Tibial nerve (tissue), 4 donors: ENCODE results near the gene LRRC56. TPM values are rescaled to one million over a fixed set of nuclear protein-coding genes. Genes with fewer than 3 reads are reported as not detected.

Source experiments
- DNase-seq, 2 donors: peaks; one replicate each; pipeline ENCODE4 v3.0.0-alpha.2; 2019; ENCODE audit warnings: low spot score in 2 of 2
- H3K27ac ChIP-seq, 4 donors: fragments of 200-600 bp; sonication (generic) in 3 of 4; one replicate each; pipeline ENCODE4 v1.5.1; 2017 to 2019; ENCODE audit warnings: mild to moderate bottlenecking in 1 of 4
- H3K27me3 ChIP-seq, 2 donors: fragments of 200-600 bp; sonication (generic) in 1 of 2; one replicate each; pipeline versions ENCODE4 v1.5.1 to v1.6.0; 2017 to 2019
- H3K36me3 ChIP-seq, 3 donors: fragments of 200-600 bp; sonication (generic); one replicate each; pipeline ENCODE4 v1.5.1; 2018 to 2019
- H3K4me1 ChIP-seq, 4 donors: fragments of 200-600 bp; sonication (generic) in 3 of 4; one replicate each; pipeline ENCODE4 v1.5.1; 2017 to 2019
- H3K4me3 ChIP-seq, 4 donors: fragments of 200-600 bp; sonication (generic) in 3 of 4; one replicate each; pipeline ENCODE4 v1.5.1; 2017 to 2019; ENCODE audit warnings: mild to moderate bottlenecking in 1 of 4, moderate library complexity in 1 of 4
- H3K9me3 ChIP-seq, 4 donors: fragments of 200-600 bp; sonication (generic) in 3 of 4; one replicate each; pipeline ENCODE4 v1.5.1; 2017 to 2019
- CTCF ChIP-seq, 5 experiments: fragments of 200-600 bp in 3 of 5; fragments of 450-650 bp in 2 of 5; sonication (generic) in 3 of 5; IDR thresholded peaks; one replicate each; pipeline ENCODE4 v1.5.1; 2016 to 2019; ENCODE audit warnings: antibody characterized with exemption in 5 of 5, mild to moderate bottlenecking in 3 of 5, moderate library complexity in 2 of 5
- EP300 ChIP-seq, 2 donors: sonication (generic); formaldehyde crosslinking; IDR thresholded peaks; one replicate each; pipeline ENCODE4 v1.6.1; 2017; ENCODE audit warnings: antibody characterized with exemption in 2 of 2, mild to moderate bottlenecking in 1 of 2
- POLR2A ChIP-seq, 2 donors: fragments of 450-650 bp; IDR thresholded peaks; one replicate each; pipeline ENCODE4 v1.6.1; 2017; ENCODE audit warnings: antibody characterized with exemption in 2 of 2, mild to moderate bottlenecking in 2 of 2, moderate library complexity in 2 of 2
- WGBS, 2 donors: methylation state at CpG; one replicate each; pipeline ENCODE4 v1.1.5; 2018; 5-methylcytosine and 5-hydroxymethylcytosine counted together
- total RNA-seq, 4 donors: library from RNA; depleted of rRNA; stranded (reverse); fragments of >200 nt; gene quantifications; one replicate each; pipeline ENCODE4 v1.1.0, GENCODE V29; 2016

The LRRC56 gene
- total RNA-seq, 4 donors from 2014 or later = 0.22 to 1.4 (median 0.60) TPM; not detected in 1

GRCh38 chr11:555227-555779, 18.0 kb downstream of the LRRC56 start:
- Histone ChIP-seq H3K4me1 (peaks cover 0 to 29% (median 15%) of the 10 kb centered on the region in 4 donors), H3K27me3 (peaks cover 0 to 88% of the 10 kb centered on the region in 2 donors), H3K9me3 (no peaks in the 10 kb centered on the region), H3K36me3 (peaks cover 0 to 5% (median 0%) of the 10 kb centered on the region in 3 donors), H3K4me3 (peak overlapping the region in 2 of 4 donors; percentile 32 to 36), H3K27ac (no peak overlapping the region)
- no peak for DNase-seq
- no peak for TF ChIP-seq CTCF (IDR thresholded peaks at IDR 0.05)
- TF ChIP-seq POLR2A (IDR thresholded peaks at IDR 0.05) = no peak
- TF ChIP-seq EP300 (IDR thresholded peaks at IDR 0.05) = no peak
- 0 to 1% methylated on average over 23 to 39 of the region's 57 CpGs for WGBS, 2 donors

GRCh38 chr11:555780-556661, 18.7 kb downstream of the LRRC56 start:
- H3K27ac ChIP-seq = no peak overlapping the region
- H3K27me3 ChIP-seq = peaks cover 0 to 85% of the 10 kb centered on the region in 2 donors
- WGBS, 2 donors = 5 to 11% methylated on average over 10 to 47 of the region's 104 CpGs
- no peak for TF ChIP-seq EP300 (IDR thresholded peaks at IDR 0.05)
- TF ChIP-seq POLR2A (IDR thresholded peaks at IDR 0.05) = no peak
- TF ChIP-seq CTCF (IDR thresholded peaks at IDR 0.05) = no peak
- peak overlapping the region in 2 of 4 donors; percentile 32 to 36 for H3K4me3 ChIP-seq
- H3K9me3 ChIP-seq = no peaks in the 10 kb centered on the region
- H3K36me3 ChIP-seq = no peaks in the 10 kb centered on the region
- H3K4me1 ChIP-seq = peaks cover 0 to 32% (median 16%) of the 10 kb centered on the region in 4 donors
- DNase-seq = no peak

- H3K27ac ChIP-seq = no peak overlapping the region
- H3K4me1 ChIP-seq = peaks cover 0 to 40% (median 19%) of the 10 kb centered on the region in 4 donors
- no peaks in the 10 kb centered on the region for H3K9me3 ChIP-seq
- no peaks in the 10 kb centered on the region for H3K36me3 ChIP-seq
- WGBS, 2 donors = 62 to 69% methylated on average over 16 to 22 of the region's 22 CpGs
- TF ChIP-seq CTCF (IDR thresholded peaks at IDR 0.05) = no peak
- TF ChIP-seq EP300 (IDR thresholded peaks at IDR 0.05) = no peak
- no peak for TF ChIP-seq POLR2A (IDR thresholded peaks at IDR 0.05)
- peaks cover 0 to 85% of the 10 kb centered on the region in 2 donors for H3K27me3 ChIP-seq
- DNase-seq = no peak
- H3K4me3 ChIP-seq = no peak overlapping the region
These were observed 19.4 kb downstream of the LRRC56 start for GRCh38 chr11:556662-557256.

- peaks cover 0 to 78% of the 10 kb centered on the region in 2 donors for H3K27me3 ChIP-seq
- no peak for DNase-seq
- WGBS, 2 donors = 77 to 93% methylated on average over 11 to 16 of the region's 24 CpGs
- H3K4me3 ChIP-seq = no peak overlapping the region
- H3K27ac ChIP-seq = no peak overlapping the region
- peaks cover 0 to 46% (median 20%) of the 10 kb centered on the region in 4 donors for H3K4me1 ChIP-seq
- H3K9me3 ChIP-seq = no peaks in the 10 kb centered on the region
- TF ChIP-seq EP300 (IDR thresholded peaks at IDR 0.05) (no peak), CTCF (IDR thresholded peaks at IDR 0.05) (no peak), POLR2A (IDR thresholded peaks at IDR 0.05) (no peak)
- H3K36me3 ChIP-seq = no peaks in the 10 kb centered on the region
These were observed 20.2 kb downstream of the LRRC56 start for GRCh38 chr11:557328-558132.
